Ovary (tissue), 3 donors: ENCODE measurements around the gene CYP21A2.
"Not testable (repeated sequence)": the region's sequence is repeated elsewhere in the genome, so short reads cannot be mapped to it uniquely, and the experiment has no call there.

ENCODE experiments used
- POLR2A ChIP-seq: fragments of 450-650 bp; IDR thresholded peaks from one replicate; pipeline ENCODE4 v1.6.1; 2017; ENCODE audit warnings: antibody characterized with exemption, mild to moderate bottlenecking, moderate library complexity
- TF ChIP-seq, protein P1 (sequence below), 3 donors: fragments of 450-650 bp in 2 of 3; fragments of 200-600 bp in 1 of 3; IDR thresholded peaks; one replicate each; pipeline versions ENCODE4 v1.5.1 to v1.8.0; 2016 to 2022; ENCODE audit warnings: antibody characterized with exemption in 3 of 3, mild to moderate bottlenecking in 1 of 3
- donor health status: DM: no; HTN: no; CAD: no.

GRCh38 chr6:32002546-32003268 is 35.5 kb upstream of the CYP21A2 start:
- not testable (repeated sequence) for TF ChIP-seq POLR2A
- TF ChIP-seq, protein P1, sequence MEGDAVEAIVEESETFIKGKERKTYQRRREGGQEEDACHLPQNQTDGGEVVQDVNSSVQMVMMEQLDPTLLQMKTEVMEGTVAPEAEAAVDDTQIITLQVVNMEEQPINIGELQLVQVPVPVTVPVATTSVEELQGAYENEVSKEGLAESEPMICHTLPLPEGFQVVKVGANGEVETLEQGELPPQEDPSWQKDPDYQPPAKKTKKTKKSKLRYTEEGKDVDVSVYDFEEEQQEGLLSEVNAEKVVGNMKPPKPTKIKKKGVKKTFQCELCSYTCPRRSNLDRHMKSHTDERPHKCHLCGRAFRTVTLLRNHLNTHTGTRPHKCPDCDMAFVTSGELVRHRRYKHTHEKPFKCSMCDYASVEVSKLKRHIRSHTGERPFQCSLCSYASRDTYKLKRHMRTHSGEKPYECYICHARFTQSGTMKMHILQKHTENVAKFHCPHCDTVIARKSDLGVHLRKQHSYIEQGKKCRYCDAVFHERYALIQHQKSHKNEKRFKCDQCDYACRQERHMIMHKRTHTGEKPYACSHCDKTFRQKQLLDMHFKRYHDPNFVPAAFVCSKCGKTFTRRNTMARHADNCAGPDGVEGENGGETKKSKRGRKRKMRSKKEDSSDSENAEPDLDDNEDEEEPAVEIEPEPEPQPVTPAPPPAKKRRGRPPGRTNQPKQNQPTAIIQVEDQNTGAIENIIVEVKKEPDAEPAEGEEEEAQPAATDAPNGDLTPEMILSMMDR (IDR thresholded peaks at IDR 0.05): not testable (repeated sequence)
